K562 (cell line): Measurements from ENCODE around the gene AGO1. TPM values are rescaled to one million over a fixed set of nuclear protein-coding genes. Genes with fewer than 3 reads are reported as not detected.

ENCODE experiments used
- CAMTA2 ChIP-seq: fragments of 250-450 bp; sonication (Bioruptor Pico); conservative IDR thresholded peaks from 2 replicates; pipeline ENCODE4 v1.5.1; 2022
- CXXC5 ChIP-seq: fragments of 250-450 bp; sonication (Bioruptor Pico); IDR thresholded peaks from 2 replicates; pipeline ENCODE4 v1.8.0; 2022; ENCODE audit warnings: inconsistent platforms, mild to moderate bottlenecking, moderate library complexity
- DMBX1 ChIP-seq: fragments of 250-450 bp; sonication (Bioruptor Pico); IDR thresholded peaks from 2 replicates; pipeline ENCODE4 v1.8.0; 2022; ENCODE audit warnings: inconsistent platforms, mild to moderate bottlenecking, moderate library complexity, borderline replicate concordance
- GTF2E2 ChIP-seq: fragments of 200-800 bp; sonication (Bioruptor generic); IDR thresholded peaks from 2 replicates; pipeline ENCODE4 v1.6.1; 2016; ENCODE audit warnings: missing genetic modification characterization, missing compliant biosample characterization
- HDAC1 ChIP-seq, 2 experiments: fragments of 450-650 bp; IDR thresholded peaks; 2 replicates each; pipeline ENCODE4 v1.6.1; 2016 to 2017; ENCODE audit warnings: inconsistent platforms in 1 of 2, mild to moderate bottlenecking in 1 of 2, moderate library complexity in 1 of 2
- HNRNPL ChIP-seq: fragments of 200-400 bp; formaldehyde crosslinking; IDR thresholded peaks from 2 replicates; pipeline ENCODE4 v1.6.1; 2017; ENCODE audit warnings: low read depth, mild to moderate bottlenecking, low read length
- HOXB6 ChIP-seq: fragments of 250-450 bp; sonication (Bioruptor Pico); IDR thresholded peaks from 2 replicates; pipeline ENCODE4 v1.5.1; 2022; ENCODE audit warnings: mild to moderate bottlenecking, borderline replicate concordance
- KAT2B ChIP-seq: IDR thresholded peaks from one replicate; pipeline ENCODE4 v1.6.1; 2012; ENCODE audit warnings: low read depth, mild to moderate bottlenecking, control low read depth, inconsistent platforms, low read length, moderate library complexity
- MAZ ChIP-seq, 2 experiments: fragments of 450-650 bp in 1 of 2; sonication (generic) in 1 of 2; formaldehyde crosslinking; IDR thresholded peaks in 1 of 2; conservative IDR thresholded peaks in 1 of 2; 2 replicates each; pipeline versions ENCODE4 v1.4.0 to v1.5.0; 2020; ENCODE audit warnings: mild to moderate bottlenecking in 1 of 2, missing genetic modification reagents in 1 of 2
- MXI1 ChIP-seq: IDR thresholded peaks from 2 replicates; pipeline ENCODE4 v1.6.1; 2011; ENCODE audit warnings: low read depth, mild to moderate bottlenecking, improper control_type of control experiment, low read length
- NFYB ChIP-seq: IDR thresholded peaks from 2 replicates; pipeline ENCODE4 v1.6.1; 2011; ENCODE audit warnings: mild to moderate bottlenecking, moderate library complexity; ENCODE audit not compliant: insufficient read length; ENCODE audit errors: extremely low read depth
- POLR2G ChIP-seq: fragments of 200-400 bp; formaldehyde crosslinking; IDR thresholded peaks from 2 replicates; pipeline ENCODE4 v1.6.1; 2017; ENCODE audit warnings: low read depth, mild to moderate bottlenecking, antibody characterized with exemption, low read length, moderate library complexity
- PRMT5 ChIP-seq: sonication (generic); formaldehyde crosslinking; IDR thresholded peaks from 2 replicates; pipeline ENCODE4 v1.5.0; 2020; ENCODE audit warnings: missing genetic modification reagents
- RBM22 ChIP-seq: fragments of 200-400 bp; formaldehyde crosslinking; IDR thresholded peaks from 2 replicates; pipeline ENCODE4 v1.6.1; 2018; ENCODE audit warnings: low read length, low read depth; ENCODE audit not compliant: poor library complexity, severe bottlenecking
- SNIP1 ChIP-seq: fragments of 450-650 bp; IDR thresholded peaks from 2 replicates; pipeline ENCODE4 v1.7.1; 2017; ENCODE audit warnings: low read depth, mild to moderate bottlenecking
- STAT5B ChIP-seq: fragments of 250-450 bp; sonication (Bioruptor Pico); IDR thresholded peaks from 2 replicates; pipeline ENCODE4 v1.8.0; 2021; ENCODE audit warnings: mild to moderate bottlenecking, inconsistent platforms
- TAF9B ChIP-seq: fragments of 450-650 bp; IDR thresholded peaks from 2 replicates; pipeline ENCODE4 v1.6.1; 2018; ENCODE audit warnings: mild to moderate bottlenecking; ENCODE audit not compliant: partially characterized antibody
- TFAP4 ChIP-seq: sonication (generic); formaldehyde crosslinking; IDR thresholded peaks from 2 replicates; pipeline ENCODE4 v1.8.0; 2022; ENCODE audit warnings: missing genetic modification reagents, mild to moderate bottlenecking, moderate library complexity, borderline replicate concordance
- UBTF ChIP-seq, 2 experiments: IDR thresholded peaks; 2 replicates each; pipeline ENCODE4 v1.6.1; 2012; ENCODE audit warnings: improper control_type of control experiment in 2 of 2, low read depth in 2 of 2, low read length in 2 of 2, borderline replicate concordance in 1 of 2
- ZNF197 ChIP-seq: fragments of 200-800 bp; sonication (Bioruptor generic); IDR thresholded peaks from 2 replicates; pipeline ENCODE4 v1.6.1; 2016; ENCODE audit warnings: low read depth, missing genetic modification characterization, missing compliant biosample characterization
- ZNF212 ChIP-seq: fragments of 450-650 bp; formaldehyde crosslinking; IDR thresholded peaks from 2 replicates; pipeline ENCODE4 v1.4.0; 2020; ENCODE audit warnings: mild to moderate bottlenecking
- ZNF23 ChIP-seq: fragments of 250-450 bp; sonication (Bioruptor Pico); IDR thresholded peaks from 2 replicates; pipeline ENCODE4 v1.4.0; 2020; ENCODE audit warnings: mild to moderate bottlenecking
- ZNF41 ChIP-seq: fragments of 250-450 bp; sonication (Bioruptor Pico); conservative IDR thresholded peaks from 2 replicates; pipeline ENCODE4 v1.4.0; 2020; ENCODE audit warnings: mild to moderate bottlenecking
- ZNF830 ChIP-seq: fragments of 250-450 bp; sonication (Bioruptor Pico); IDR thresholded peaks from 2 replicates; pipeline ENCODE4 v1.5.0; 2021; ENCODE audit warnings: mild to moderate bottlenecking
- polyA plus RNA-seq, 8 experiments: library from polyadenylated mRNA; depleted of rRNA in 4 of 8; stranded (reverse) in 5 of 8; unstranded in 3 of 8; fragments of >200 nt; fragmentation: Nextera tagmentation in 2 of 8; fragmentation: Illumina TruSeq in 1 of 8; extraction: Ambion mirVana in 2 of 8; extraction: Trizol in 1 of 8; gene quantifications; 2 replicates each; pipeline versions ENCODE4 v1.2.1 to v1.2.3, GENCODE V29; 2011 to 2014; ENCODE audit warnings: inconsistent platforms in 1 of 8, missing spikeins in 1 of 8
- total RNA-seq, 7 experiments: library from RNA; depleted of rRNA in 6 of 7; stranded (reverse); fragments of >200 nt in 6 of 7; fragmentation: Illumina TruSeq in 2 of 7; extraction: Trizol in 2 of 7; gene quantifications; 2 replicates each; pipeline versions ENCODE4 v1.2.1 to v1.2.3, GENCODE V29; 2011 to 2021; ENCODE audit warnings: low replicate concordance in 1 of 7
- TF ChIP-seq, protein P1 (sequence below): fragments of 250-450 bp; sonication (Bioruptor Pico); IDR thresholded peaks from 2 replicates; pipeline ENCODE4 v1.4.0; 2020; ENCODE audit warnings: mild to moderate bottlenecking, moderate library complexity, borderline replicate concordance

Gene AGO1
- total and polyA plus RNA-seq, 9 of the 15 experiments (the other 6 are each of a cell fraction or from before 2014, with no cell fraction given), result 7.3 to 64.2 (median 26.0) TPM

GRCh38 chr1:35881850-35882273, 1.1 kb upstream of the AGO1 start (continued):
- no peak for TF ChIP-seq ZNF197 (CRISPR knock-in tag)
- TF ChIP-seq TAF9B, result peak; percentile 91
- TF ChIP-seq ZNF23 (CRISPR knock-in tag), result no peak
- no peak for TF ChIP-seq ZNF830 (CRISPR knock-in tag)
- TF ChIP-seq CXXC5 (CRISPR knock-in tag), result peak; percentile 85
- TF ChIP-seq MAZ (CRISPR knock-in tag; conservative IDR thresholded peaks at IDR 0.05 in 1 of 2, IDR thresholded peaks at IDR 0.05 in 1 of 2), result 0 out of 4 replicates have a peak, but pooled peaks of 1 of the 2 experiments have one; percentile 26
- no peak for TF ChIP-seq HOXB6
- TF ChIP-seq CAMTA2 (CRISPR knock-in tag), result no peak
- no peak for TF ChIP-seq HNRNPL
- TF ChIP-seq, protein P1, sequence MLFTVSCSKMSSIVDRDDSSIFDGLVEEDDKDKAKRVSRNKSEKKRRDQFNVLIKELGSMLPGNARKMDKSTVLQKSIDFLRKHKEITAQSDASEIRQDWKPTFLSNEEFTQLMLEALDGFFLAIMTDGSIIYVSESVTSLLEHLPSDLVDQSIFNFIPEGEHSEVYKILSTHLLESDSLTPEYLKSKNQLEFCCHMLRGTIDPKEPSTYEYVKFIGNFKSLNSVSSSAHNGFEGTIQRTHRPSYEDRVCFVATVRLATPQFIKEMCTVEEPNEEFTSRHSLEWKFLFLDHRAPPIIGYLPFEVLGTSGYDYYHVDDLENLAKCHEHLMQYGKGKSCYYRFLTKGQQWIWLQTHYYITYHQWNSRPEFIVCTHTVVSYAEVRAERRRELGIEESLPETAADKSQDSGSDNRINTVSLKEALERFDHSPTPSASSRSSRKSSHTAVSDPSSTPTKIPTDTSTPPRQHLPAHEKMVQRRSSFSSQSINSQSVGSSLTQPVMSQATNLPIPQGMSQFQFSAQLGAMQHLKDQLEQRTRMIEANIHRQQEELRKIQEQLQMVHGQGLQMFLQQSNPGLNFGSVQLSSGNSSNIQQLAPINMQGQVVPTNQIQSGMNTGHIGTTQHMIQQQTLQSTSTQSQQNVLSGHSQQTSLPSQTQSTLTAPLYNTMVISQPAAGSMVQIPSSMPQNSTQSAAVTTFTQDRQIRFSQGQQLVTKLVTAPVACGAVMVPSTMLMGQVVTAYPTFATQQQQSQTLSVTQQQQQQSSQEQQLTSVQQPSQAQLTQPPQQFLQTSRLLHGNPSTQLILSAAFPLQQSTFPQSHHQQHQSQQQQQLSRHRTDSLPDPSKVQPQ (CRISPR knock-in tag), result no peak
- no peak for TF ChIP-seq RBM22
- peak; percentile 39; the same call in 1 of the 2 replicates for TF ChIP-seq DMBX1 (CRISPR knock-in tag)
- TF ChIP-seq GTF2E2 (tag), result no peak
- TF ChIP-seq NFYB, result no peak
- TF ChIP-seq SNIP1, result no peak
- no peak for TF ChIP-seq STAT5B
- TF ChIP-seq HDAC1 (IDR thresholded peaks at IDR 0.05), result peak in 1 of 2 experiments; percentile 99; a peak in 2 of 4 replicates
- TF ChIP-seq ZNF41 (CRISPR knock-in tag), result no peak
- TF ChIP-seq KAT2B, result no peak
- no peak for TF ChIP-seq ZNF212 (CRISPR knock-in tag)
- TF ChIP-seq UBTF (IDR thresholded peaks at IDR 0.05; ENCODE audit: borderline replicate concordance in 1 of 2, low read depth in 2 of 2, low read length in 2 of 2), result 0 out of 4 replicates have a peak, but pooled peaks of 1 of the 2 experiments have one; percentile 59
- TF ChIP-seq TFAP4 (CRISPR knock-in tag), result peak; percentile 91
- no peak for TF ChIP-seq MXI1
- no peak for TF ChIP-seq POLR2G
- TF ChIP-seq PRMT5 (CRISPR knock-in tag), result no peak
